ENCODE measurements around the gene THPO. TPM values are rescaled to one million over a fixed set of nuclear protein-coding genes. Genes with fewer than 3 reads are reported as not detected.

The THPO gene
- total RNA-seq, 1 donor from 2014 or later, result 0.56 TPM

GRCh38 chr3:184399410-184399809 lies 21.4 kb upstream of the THPO start:
- no peak for TF ChIP-seq CTCF (IDR thresholded peaks at IDR 0.05; ENCODE audit: unreplicated experiment)
- Mint-ChIP-seq H3K27ac (no peak overlapping the region), H3K4me1 (peaks cover 3% of the 10 kb centered on the region), H3K9me3 (no peaks in the 10 kb centered on the region), H3K4me3 (no peak overlapping the region), H3K36me3 (no peaks in the 10 kb centered on the region), H3K27me3 (ENCODE audit: low read depth) (peaks cover 26% of the 10 kb centered on the region)
- no peak for DNase-seq (ENCODE audit: low spot score in 2 of 2, unreplicated experiment in 2 of 2)

GRCh38 chr3:184395320-184395660 lies 17.3 kb upstream of the THPO start:
- no peak for DNase-seq (ENCODE audit: low spot score in 2 of 2, unreplicated experiment in 2 of 2)
- H3K4me1 Mint-ChIP-seq, result no peaks in the 10 kb centered on the region
- peaks cover 15% of the 10 kb centered on the region for H3K27me3 Mint-ChIP-seq (ENCODE audit: low read depth)
- no peaks in the 10 kb centered on the region for H3K36me3 Mint-ChIP-seq
- H3K27ac Mint-ChIP-seq, result no peak overlapping the region
- no peaks in the 10 kb centered on the region for H3K9me3 Mint-ChIP-seq
- TF ChIP-seq CTCF (IDR thresholded peaks at IDR 0.05; ENCODE audit: unreplicated experiment), result no peak
- no peak overlapping the region for H3K4me3 Mint-ChIP-seq

GRCh38 chr3:184391266-184391665 lies 13.3 kb upstream of the THPO start:
- H3K4me1 Mint-ChIP-seq, result no peaks in the 10 kb centered on the region
- H3K27me3 Mint-ChIP-seq (ENCODE audit: low read depth), result peaks cover 3% of the 10 kb centered on the region
- H3K36me3 Mint-ChIP-seq, result no peaks in the 10 kb centered on the region
- no peak for DNase-seq (ENCODE audit: low spot score in 2 of 2, unreplicated experiment in 2 of 2)
- no peaks in the 10 kb centered on the region for H3K9me3 Mint-ChIP-seq
- no peak for TF ChIP-seq CTCF (IDR thresholded peaks at IDR 0.05; ENCODE audit: unreplicated experiment)
- no peak overlapping the region for H3K27ac Mint-ChIP-seq
- H3K4me3 Mint-ChIP-seq, result no peak overlapping the region

- Mint-ChIP-seq H3K9me3 (no peaks in the 10 kb centered on the region), H3K36me3 (no peaks in the 10 kb centered on the region), H3K27ac (no peak overlapping the region), H3K4me1 (no peaks in the 10 kb centered on the region), H3K4me3 (no peak overlapping the region), H3K27me3 (ENCODE audit: low read depth) (peaks cover 3% of the 10 kb centered on the region)
- no peak for DNase-seq (ENCODE audit: low spot score in 2 of 2, unreplicated experiment in 2 of 2)
- TF ChIP-seq CTCF (IDR thresholded peaks at IDR 0.05; ENCODE audit: unreplicated experiment), result no peak
Measured at GRCh38 chr3:184389935-184390528, 12.0 kb upstream of the THPO start.

- DNase-seq (ENCODE audit: low spot score in 2 of 2, unreplicated experiment in 2 of 2), result no peak
- Mint-ChIP-seq H3K27ac (no peak overlapping the region), H3K9me3 (no peaks in the 10 kb centered on the region), H3K4me1 (no peaks in the 10 kb centered on the region), H3K27me3 (ENCODE audit: low read depth) (peaks cover 3% of the 10 kb centered on the region), H3K4me3 (no peak overlapping the region), H3K36me3 (no peaks in the 10 kb centered on the region)
- no peak for TF ChIP-seq CTCF (IDR thresholded peaks at IDR 0.05; ENCODE audit: unreplicated experiment)
Measured at GRCh38 chr3:184389384-184389783, 11.4 kb upstream of the THPO start.

GRCh38 chr3:184388936-184389230 lies 10.9 kb upstream of the THPO start:
- H3K4me3 Mint-ChIP-seq, result no peak overlapping the region
- no peaks in the 10 kb centered on the region for H3K4me1 Mint-ChIP-seq
- H3K9me3 Mint-ChIP-seq, result no peaks in the 10 kb centered on the region
- no peak for TF ChIP-seq CTCF (IDR thresholded peaks at IDR 0.05; ENCODE audit: unreplicated experiment)
- peaks cover 3% of the 10 kb centered on the region for H3K27me3 Mint-ChIP-seq (ENCODE audit: low read depth)
- no peak overlapping the region for H3K27ac Mint-ChIP-seq
- no peaks in the 10 kb centered on the region for H3K36me3 Mint-ChIP-seq
- DNase-seq (ENCODE audit: low spot score in 2 of 2, unreplicated experiment in 2 of 2), result no peak

Measured in mesothelial cell of epicardium (in vitro differentiated cells).